Lung (tissue), 12 donors: ENCODE data around the gene SLC25A6. TPM values are rescaled to one million over a fixed set of nuclear protein-coding genes. Genes with fewer than 3 reads are reported as not detected.

Source experiments
- ATAC-seq: fragments of 200-7000 bp; cut with Tn5 transposase; one replicate; pipeline ENCODE4 v1.9.1; 2020; ENCODE audit warnings: moderate number of reproducible peaks; ENCODE audit not compliant: insufficient read depth, low FRiP score
- DNase-seq, 3 donors: peaks; one replicate each; pipeline ENCODE4 v3.0.0-alpha.2; 2013 to 2017
- H3K27ac ChIP-seq, 2 donors: one replicate each; pipeline ENCODE4 v1.5.1; 2013; ENCODE audit warnings: mild to moderate bottlenecking in 2 of 2, moderate library complexity in 2 of 2, control low read depth in 1 of 2, inconsistent platforms in 1 of 2, low read depth in 1 of 2, low read length in 1 of 2
- H3K27me3 ChIP-seq, 3 donors: one replicate each; pipeline ENCODE4 v1.5.1; 2013; ENCODE audit warnings: low read length in 2 of 3; ENCODE audit not compliant: control insufficient read depth in 3 of 3, insufficient read depth in 3 of 3
- H3K36me3 ChIP-seq, 4 donors: one replicate each; pipeline ENCODE4 v1.5.1; 2013; ENCODE audit warnings: low read length in 4 of 4, mild to moderate bottlenecking in 1 of 4, moderate library complexity in 1 of 4; ENCODE audit not compliant: control insufficient read depth in 4 of 4, insufficient read depth in 4 of 4
- H3K4me1 ChIP-seq, 5 donors: one replicate each; pipeline ENCODE4 v1.5.1; 2013; ENCODE audit warnings: low read length in 5 of 5, mild to moderate bottlenecking in 2 of 5, moderate library complexity in 1 of 5; ENCODE audit not compliant: control insufficient read depth in 5 of 5, insufficient read depth in 5 of 5
- H3K4me3 ChIP-seq: one replicate; pipeline ENCODE4 v1.5.1; 2013; ENCODE audit warnings: mild to moderate bottlenecking, control low read depth, moderate library complexity
- H3K9ac ChIP-seq, 2 donors: one replicate each; pipeline ENCODE4 v1.5.1; 2013; ENCODE audit warnings: low read length in 2 of 2, control low read depth in 1 of 2; ENCODE audit not compliant: insufficient read depth in 1 of 2
- H3K9me3 ChIP-seq, 4 donors: one replicate each; pipeline ENCODE4 v1.5.1; 2013; ENCODE audit warnings: low read length in 3 of 4, mild to moderate bottlenecking in 1 of 4, moderate library complexity in 1 of 4; ENCODE audit not compliant: control insufficient read depth in 4 of 4, insufficient read depth in 3 of 4
- WGBS, 2 donors: extraction: QIAGEN DNeasy Blood & Tissue Kit; methylation state at CpG; one replicate each; pipeline ENCODE4 v1.1.7; 2013; 5-methylcytosine and 5-hydroxymethylcytosine counted together
- polyA plus RNA-seq, 2 donors: library from polyadenylated mRNA; stranded (reverse); fragments of 200-250 nt; gene quantifications; one replicate each; pipeline ENCODE4 v1.2.1, GENCODE V29; 2013
- total RNA-seq, 2 donors: library from RNA; depleted of rRNA in 1 of 2; stranded (reverse); fragments of >200 nt in 1 of 2; gene quantifications; one replicate each; pipeline ENCODE4 v1.2.1, GENCODE V29; 2014 to 2021
- TF ChIP-seq, protein P1 (sequence below): IDR thresholded peaks from 2 replicates; pipeline ENCODE4 v1.5.1; 2012; ENCODE audit warnings: mild to moderate bottlenecking; ENCODE audit errors: control extremely low read depth, extremely low read depth
- donor health status: control.
- donor health status: control.
- donor health status: Bipolar disorder and iron deficiency.
- donor health status: healthy.
- donor health status: DM: yes; HTN: yes; CAD: no.

Gene SLC25A6
- total and polyA plus RNA-seq, 4 donors: 168 to 422 (median 366) TPM

DNA sequence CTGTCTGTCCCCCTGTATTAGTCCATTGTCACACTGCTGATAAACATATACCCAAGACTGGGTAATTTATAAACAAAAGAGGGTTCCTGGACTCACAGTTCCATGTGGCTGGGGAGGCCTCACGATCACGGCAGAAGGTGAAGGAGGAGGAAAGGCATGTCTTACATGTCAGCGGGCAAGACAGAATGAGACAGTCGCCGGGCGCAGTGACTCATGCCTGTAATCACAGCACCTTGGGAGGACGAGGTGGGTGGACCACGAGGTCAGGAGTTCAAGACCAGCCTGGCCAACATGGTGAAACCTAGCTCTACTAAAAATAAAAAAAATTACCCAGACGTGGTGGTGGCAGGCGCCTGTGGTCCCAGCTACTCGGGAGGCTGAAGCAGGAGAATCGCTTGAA lies 30.6 kb downstream of the SLC25A6 start:
- Histone ChIP-seq H3K4me1 (no peaks in the 10 kb centered on the region), H3K36me3 (peaks cover 0 to 18% (median 4%) of the 10 kb centered on the region in 4 donors), H3K27me3 (no peaks in the 10 kb centered on the region), H3K9ac (no peak overlapping the region), H3K27ac (no peak overlapping the region), H3K9me3 (peaks cover 0 to 6% (median 0%) of the 10 kb centered on the region in 4 donors), H3K4me3 (no peak overlapping the region)
- 78 to 87% methylated on average over 12 of the region's 12 CpGs for WGBS, 2 donors
- ATAC-seq (no peak), DNase-seq (no peak)
- TF ChIP-seq, protein P1, sequence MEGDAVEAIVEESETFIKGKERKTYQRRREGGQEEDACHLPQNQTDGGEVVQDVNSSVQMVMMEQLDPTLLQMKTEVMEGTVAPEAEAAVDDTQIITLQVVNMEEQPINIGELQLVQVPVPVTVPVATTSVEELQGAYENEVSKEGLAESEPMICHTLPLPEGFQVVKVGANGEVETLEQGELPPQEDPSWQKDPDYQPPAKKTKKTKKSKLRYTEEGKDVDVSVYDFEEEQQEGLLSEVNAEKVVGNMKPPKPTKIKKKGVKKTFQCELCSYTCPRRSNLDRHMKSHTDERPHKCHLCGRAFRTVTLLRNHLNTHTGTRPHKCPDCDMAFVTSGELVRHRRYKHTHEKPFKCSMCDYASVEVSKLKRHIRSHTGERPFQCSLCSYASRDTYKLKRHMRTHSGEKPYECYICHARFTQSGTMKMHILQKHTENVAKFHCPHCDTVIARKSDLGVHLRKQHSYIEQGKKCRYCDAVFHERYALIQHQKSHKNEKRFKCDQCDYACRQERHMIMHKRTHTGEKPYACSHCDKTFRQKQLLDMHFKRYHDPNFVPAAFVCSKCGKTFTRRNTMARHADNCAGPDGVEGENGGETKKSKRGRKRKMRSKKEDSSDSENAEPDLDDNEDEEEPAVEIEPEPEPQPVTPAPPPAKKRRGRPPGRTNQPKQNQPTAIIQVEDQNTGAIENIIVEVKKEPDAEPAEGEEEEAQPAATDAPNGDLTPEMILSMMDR: no peak

DNA sequence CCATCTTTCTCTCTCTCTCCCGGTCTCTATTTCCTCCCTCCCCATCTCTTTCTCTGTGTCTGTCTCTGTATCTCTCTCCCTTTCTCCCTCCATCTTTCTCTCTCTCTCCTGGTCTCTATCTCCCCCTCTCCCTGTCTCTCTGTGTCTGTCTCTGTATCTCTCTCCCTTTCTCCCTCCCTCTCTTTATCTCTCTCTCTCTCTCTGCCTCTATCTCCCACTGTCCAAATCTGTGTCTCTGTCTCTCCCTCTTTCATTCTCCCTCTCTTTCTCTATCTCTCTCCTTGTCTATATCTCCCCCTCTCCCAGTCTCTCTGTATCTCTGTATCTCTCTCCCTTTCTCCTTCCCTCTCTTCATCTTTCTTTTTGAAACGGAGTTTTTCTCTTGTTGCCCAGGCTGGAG lies 31.7 kb downstream of the SLC25A6 start:
- Histone ChIP-seq H3K4me3 (no peak overlapping the region), H3K27ac (no peak overlapping the region), H3K27me3 (no peaks in the 10 kb centered on the region), H3K4me1 (no peaks in the 10 kb centered on the region), H3K9me3 (peaks cover 0 to 6% (median 0%) of the 10 kb centered on the region in 4 donors), H3K9ac (no peak overlapping the region), H3K36me3 (peaks cover 0 to 23% (median 4%) of the 10 kb centered on the region in 4 donors)
- TF ChIP-seq, protein P1: no peak
- DNase-seq (no peak), ATAC-seq (no peak)
- WGBS, 2 donors: 91 to 93% methylated on average over 2 of the region's 2 CpGs

DNA sequence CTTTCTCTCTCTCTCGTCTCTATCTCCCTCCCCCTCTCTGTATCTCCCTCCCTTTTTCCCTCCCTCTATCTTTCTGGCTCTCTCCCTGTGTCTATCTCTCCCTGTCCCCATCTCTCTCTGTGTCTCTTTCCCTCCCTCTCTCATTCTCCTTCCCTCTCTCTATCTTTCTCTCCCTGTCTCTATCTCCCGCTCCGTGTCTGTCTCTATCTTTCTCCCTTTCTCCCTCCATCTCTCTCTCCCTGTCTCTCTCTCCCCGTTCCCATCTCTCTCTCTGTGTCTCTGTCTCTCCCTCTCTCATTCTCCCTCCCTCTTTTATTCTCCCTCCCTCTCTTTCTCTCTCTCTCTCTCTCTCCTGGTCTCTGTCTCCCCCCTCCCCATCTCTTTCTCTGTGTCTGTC lies 32.4 kb downstream of the SLC25A6 start:
- H3K9ac ChIP-seq: no peak overlapping the region
- no peak overlapping the region for H3K27ac ChIP-seq
- TF ChIP-seq, protein P1: no peak
- no peaks in the 10 kb centered on the region for H3K27me3 ChIP-seq
- H3K9me3 ChIP-seq: peaks cover 0 to 6% (median 0%) of the 10 kb centered on the region in 4 donors
- H3K36me3 ChIP-seq: peaks cover 0 to 21% (median 4%) of the 10 kb centered on the region in 4 donors
- DNase-seq (no peak), ATAC-seq (no peak)
- WGBS, 2 donors: 82 to 90% methylated on average over 4 of the region's 4 CpGs
- no peaks in the 10 kb centered on the region for H3K4me1 ChIP-seq
- no peak overlapping the region for H3K4me3 ChIP-seq
